Activated B cell treated with CpG ODN at 0.5 μM for 24 hours (primary cell): ENCODE measurements around the gene SNX9. TPM values are rescaled to one million over a fixed set of nuclear protein-coding genes. Genes with fewer than 3 reads are reported as not detected.

Experiments used
- ATAC-seq: fragments of 200-7000 bp; cut with Tn5 transposase; one replicate; pipeline ENCODE4 v1.10.0; 2021; ENCODE audit warnings: low read depth, mild to moderate bottlenecking, moderate library complexity
- CTCF ChIA-PET: fragments of 350-600 bp; sonication (Branson Sonifier 250); formaldehyde crosslinking; loops from one replicate; lab custom pipeline; 2021; ENCODE audit warnings: antibody characterized with exemption; lab: Charles Lee
- POLR2A ChIA-PET: fragments of 350-600 bp; sonication (Branson Sonifier 250); formaldehyde crosslinking; loops from one replicate; lab custom pipeline; 2021; ENCODE audit warnings: antibody characterized with exemption; lab: Charles Lee
- DNase-seq: peaks from one replicate; pipeline ENCODE4 v3.0.0; 2022
- H3K27ac Mint-ChIP-seq: one replicate; pipeline ENCODE4 v1.8.0; 2020; ENCODE audit warnings: mixed read lengths
- H3K27me3 Mint-ChIP-seq: one replicate; pipeline ENCODE4 v1.8.0; 2021; ENCODE audit warnings: mixed read lengths
- H3K36me3 Mint-ChIP-seq: one replicate; pipeline ENCODE4 v1.8.0; 2021; ENCODE audit warnings: low read depth, mixed read lengths
- H3K4me1 Mint-ChIP-seq: one replicate; pipeline ENCODE4 v1.8.0; 2021; ENCODE audit warnings: mixed read lengths
- H3K4me3 Mint-ChIP-seq: one replicate; pipeline ENCODE4 v1.8.0; 2020; ENCODE audit warnings: mild to moderate bottlenecking, mixed read lengths
- H3K9me3 Mint-ChIP-seq: one replicate; pipeline ENCODE4 v1.8.0; 2020; ENCODE audit warnings: mixed read lengths
- CTCF ChIP-seq: fragments of 200-600 bp; IDR thresholded peaks from one replicate; pipeline ENCODE4 v1.8.0; 2022; ENCODE audit warnings: antibody characterized with exemption, mild to moderate bottlenecking
- intact Hi-C: fragments of 100-400 bp; cut with micrococcal nuclease; formaldehyde crosslinking; loops from one replicate; pipeline ENCODE4 v1.15.1; 2024
- total RNA-seq: library from RNA; stranded (reverse); gene quantifications from 2 replicates; pipeline ENCODE4 v1.2.3, GENCODE V29; 2022

SNX9 gene
- total RNA-seq, 1 donor from 2014 or later, result 40.0 TPM

- intact Hi-C loops, result no loop called here
- ChIA-PET POLR2A (interaction anchor here (0.6 kb wide), 1 partner anchor 629 kb away, joined by 3 read pairs; no protein-coding TSS in a partner anchor), CTCF (no interaction called here)
- Mint-ChIP-seq H3K27me3 (peaks cover 4% of the 10 kb centered on the region), H3K36me3 (no peaks in the 10 kb centered on the region), H3K4me3 (no peak overlapping the region), H3K4me1 (no peaks in the 10 kb centered on the region), H3K27ac (no peak overlapping the region), H3K9me3 (peaks cover 21% of the 10 kb centered on the region)
- TF ChIP-seq CTCF, result no peak
- DNase-seq, result no peak
- ATAC-seq, result no peak
These were observed 129.9 kb downstream of the SNX9 start for GRCh38 chr6:157952861-157953351.

GRCh38 chr6:157953580-157954091 lies 130.6 kb downstream of the SNX9 start:
- POLR2A ChIA-PET, result no interaction called here
- ATAC-seq (no peak), DNase-seq (no peak)
- intact Hi-C loops, result no loop called here
- TF ChIP-seq CTCF, result no peak
- H3K36me3 Mint-ChIP-seq, result peaks cover 1% of the 10 kb centered on the region
- CTCF ChIA-PET, result no interaction called here
- H3K4me3 Mint-ChIP-seq, result no peak overlapping the region
- H3K27me3 Mint-ChIP-seq, result peaks cover 4% of the 10 kb centered on the region
- no peak overlapping the region for H3K27ac Mint-ChIP-seq
- no peaks in the 10 kb centered on the region for H3K4me1 Mint-ChIP-seq
- H3K9me3 Mint-ChIP-seq, result peaks cover 25% of the 10 kb centered on the region

GRCh38 chr6:157954150-157955117 lies 131.4 kb downstream of the SNX9 start:
- H3K36me3 Mint-ChIP-seq, result peaks cover 3% of the 10 kb centered on the region
- no peak for TF ChIP-seq CTCF
- no peak overlapping the region for H3K27ac Mint-ChIP-seq
- no peak overlapping the region for H3K4me3 Mint-ChIP-seq
- H3K27me3 Mint-ChIP-seq, result peaks cover 4% of the 10 kb centered on the region
- peaks cover 21% of the 10 kb centered on the region for H3K9me3 Mint-ChIP-seq
- no peak for DNase-seq
- H3K4me1 Mint-ChIP-seq, result no peaks in the 10 kb centered on the region
- intact Hi-C loops, result no loop called here
- ATAC-seq, result no peak
- ChIA-PET POLR2A (no interaction called here), CTCF (no interaction called here)

- intact Hi-C loops, result no loop called here
- ATAC-seq, result no peak
These were observed 132.6 kb downstream of the SNX9 start for GRCh38 chr6:157955675-157956074.

More at GRCh38 chr6:157955675-157956074, 132.6 kb downstream of the SNX9 start:
- no peak for TF ChIP-seq CTCF
- no peak overlapping the region for H3K4me3 Mint-ChIP-seq
- ChIA-PET CTCF (no interaction called here), POLR2A (no interaction called here)
- H3K4me1 Mint-ChIP-seq, result no peaks in the 10 kb centered on the region
- H3K27ac Mint-ChIP-seq, result no peak overlapping the region
- H3K9me3 Mint-ChIP-seq, result peaks cover 21% of the 10 kb centered on the region
- H3K36me3 Mint-ChIP-seq, result peaks cover 6% of the 10 kb centered on the region
- no peak for DNase-seq
- H3K27me3 Mint-ChIP-seq, result peaks cover 4% of the 10 kb centered on the region
